ENCODE measurements around the gene ZNF385A.

ZNF385A gene

GRCh38 chr12:54321363-54321762, 63.2 kb downstream of the ZNF385A start:
- Histone ChIP-seq H3K4me3 (ENCODE audit: low read depth, low read length) (no peak overlapping the region), H3K27ac (ENCODE audit: extremely low read depth, low read depth, low read length) (no peak overlapping the region), H3K36me3 (ENCODE audit: control insufficient read depth in 2 of 2, insufficient read depth in 1 of 2, low read length in 2 of 2) (no peaks in the 10 kb centered on the region), H3K4me1 (ENCODE audit: control insufficient read depth, insufficient read depth, low read length) (no peaks in the 10 kb centered on the region; the same call in 1 of the 2 replicates), H3K9me3 (ENCODE audit: control insufficient read depth, insufficient read depth, low read depth, low read length) (no peaks in the 10 kb centered on the region)
- CTCF ChIA-PET = interaction anchor here (0.6 to 5.8 kb wide), 6 partner anchors 11 to 135 kb away, joined by 3 to 63 read pairs (median 6); no protein-coding TSS in a partner anchor
- POLR2A ChIA-PET = interaction anchor here (0.8 to 1.4 kb wide), 2 partner anchors 35 to 41 kb away, joined by 5 read pairs; partner anchors contain the start of gene HNRNPA1
- TF ChIP-seq ZNF555 (tag by site-specific recombination; conservative IDR thresholded peaks at IDR 0.05) (no peak), ZNF513 (tag by site-specific recombination; IDR thresholded peaks at IDR 0.05) (no peak), ZNF501 (tag by site-specific recombination; IDR thresholded peaks at IDR 0.05) (no peak), ZNF404 (tag by site-specific recombination; IDR thresholded peaks at IDR 0.05) (no peak), ZNF791 (tag by site-specific recombination; IDR thresholded peaks at IDR 0.05) (no peak), GLI4 (tag by site-specific recombination; IDR thresholded peaks at IDR 0.05) (no peak), ZNF747 (tag by site-specific recombination; IDR thresholded peaks at IDR 0.05) (no peak), KLF7 (tag by site-specific recombination; IDR thresholded peaks at IDR 0.05; ENCODE audit: borderline replicate concordance) (no peak), ZBTB11 (tag by site-specific recombination; conservative IDR thresholded peaks at IDR 0.05; ENCODE audit: low read depth) (no peak), ZNF157 (tag by site-specific recombination; IDR thresholded peaks at IDR 0.05) (no peak), ZFP41 (tag by site-specific recombination; IDR thresholded peaks at IDR 0.05; ENCODE audit: borderline replicate concordance) (no peak), ZNF169 (tag by site-specific recombination; IDR thresholded peaks at IDR 0.05) (no peak), ZNF292 (tag by site-specific recombination; IDR thresholded peaks at IDR 0.05; ENCODE audit: borderline replicate concordance, low read depth) (no peak), ZSCAN5A (tag by site-specific recombination; IDR thresholded peaks at IDR 0.05) (no peak), ZNF223 (tag by site-specific recombination; IDR thresholded peaks at IDR 0.05) (no peak)
